ENCODE results near the gene ZNF410.

DNA sequence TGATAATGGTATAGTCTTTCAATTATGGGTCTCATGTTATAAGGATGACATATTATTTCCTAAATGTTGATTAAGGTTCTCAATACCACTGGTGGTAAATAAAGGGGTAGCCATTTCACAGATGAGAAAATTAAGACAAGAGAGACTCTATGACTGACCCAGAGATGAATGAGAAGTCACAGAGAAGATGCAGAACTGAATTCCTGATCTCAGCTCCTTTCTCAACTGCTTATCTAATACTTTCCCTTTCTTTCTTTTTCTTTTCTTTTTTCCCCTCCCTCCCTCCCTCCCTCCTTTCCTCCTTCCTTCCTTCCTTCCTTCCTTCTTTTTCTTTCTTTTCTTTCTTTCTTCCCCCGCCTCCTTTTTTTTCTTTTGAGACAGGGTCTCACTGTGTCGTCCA, 43.4 kb upstream of the ZNF410 start:
- no peak for TF ChIP-seq POLR2A (IDR thresholded peaks at IDR 0.05)
- TF ChIP-seq, protein P1, sequence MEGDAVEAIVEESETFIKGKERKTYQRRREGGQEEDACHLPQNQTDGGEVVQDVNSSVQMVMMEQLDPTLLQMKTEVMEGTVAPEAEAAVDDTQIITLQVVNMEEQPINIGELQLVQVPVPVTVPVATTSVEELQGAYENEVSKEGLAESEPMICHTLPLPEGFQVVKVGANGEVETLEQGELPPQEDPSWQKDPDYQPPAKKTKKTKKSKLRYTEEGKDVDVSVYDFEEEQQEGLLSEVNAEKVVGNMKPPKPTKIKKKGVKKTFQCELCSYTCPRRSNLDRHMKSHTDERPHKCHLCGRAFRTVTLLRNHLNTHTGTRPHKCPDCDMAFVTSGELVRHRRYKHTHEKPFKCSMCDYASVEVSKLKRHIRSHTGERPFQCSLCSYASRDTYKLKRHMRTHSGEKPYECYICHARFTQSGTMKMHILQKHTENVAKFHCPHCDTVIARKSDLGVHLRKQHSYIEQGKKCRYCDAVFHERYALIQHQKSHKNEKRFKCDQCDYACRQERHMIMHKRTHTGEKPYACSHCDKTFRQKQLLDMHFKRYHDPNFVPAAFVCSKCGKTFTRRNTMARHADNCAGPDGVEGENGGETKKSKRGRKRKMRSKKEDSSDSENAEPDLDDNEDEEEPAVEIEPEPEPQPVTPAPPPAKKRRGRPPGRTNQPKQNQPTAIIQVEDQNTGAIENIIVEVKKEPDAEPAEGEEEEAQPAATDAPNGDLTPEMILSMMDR (IDR thresholded peaks at IDR 0.05) = no peak
